Activated gamma-delta T cell treated with Interleukin-2 at 50 U/mL for 16 hours (primary cell): ENCODE measurements around the gene RAX2.

Experiments
- DNase-seq: peaks from one replicate; pipeline ENCODE4 v3.0.0-alpha.2; 2020

Gene RAX2

GRCh38 chr19:3722443-3723109 lies 49.5 kb downstream of the RAX2 start:
- no peak for DNase-seq

GRCh38 chr19:3721887-3722442 lies 50.1 kb downstream of the RAX2 start:
- DNase-seq = no peak

- peak; percentile 85 for DNase-seq
Observed at GRCh38 chr19:3721131-3721886, 50.7 kb downstream of the RAX2 start.

GRCh38 chr19:3720349-3720917 lies 51.6 kb downstream of the RAX2 start:
- no peak for DNase-seq

GRCh38 chr19:3719868-3720267 lies 52.2 kb downstream of the RAX2 start:
- DNase-seq = no peak
